ENCODE data around the gene DDX41. TPM values are rescaled to one million over a fixed set of nuclear protein-coding genes. Genes with fewer than 3 reads are reported as not detected.

The DDX41 gene
- total RNA-seq, 1 experiment from 2014 or later = 318 TPM

GRCh38 chr5:177542816-177543465, 26.2 kb upstream of the DDX41 start:
- no peak overlapping the region for H2AFZ ChIP-seq (ENCODE audit: low read length)
- H3K79me2 ChIP-seq (ENCODE audit: low read length) = peaks cover 64% of the 10 kb centered on the region
- ATAC-seq = no peak
- ChIA-PET POLR2A (ENCODE audit: unreplicated experiment) (no interaction called here), CTCF (no interaction called here)
- no peak for DNase-seq
- H3F3A ChIP-seq (ENCODE audit: low read length, unreplicated experiment) = peaks cover 20% of the 10 kb centered on the region
- peaks cover 13% of the 10 kb centered on the region; the same call in 1 of the 2 replicates for H3K36me3 ChIP-seq (ENCODE audit: low read depth, low read length)
- peaks cover 25% of the 10 kb centered on the region for H3K4me1 ChIP-seq (ENCODE audit: insufficient read depth, low read length)
- H3K4me2 ChIP-seq (ENCODE audit: low read length) = no peak overlapping the region
- H3K9ac ChIP-seq (ENCODE audit: low read length) = no peak overlapping the region
- no TSS peak for BruUV-seq (replicated peaks)
- H3K9me2 ChIP-seq (replicated peaks; ENCODE audit: low read length) = no peaks in the 10 kb centered on the region
- no peak overlapping the region for H3K4me3 ChIP-seq (ENCODE audit: low read length)
- no peak overlapping the region for H3K27ac ChIP-seq (ENCODE audit: low read length)
- intact Hi-C loops (cut with micrococcal nuclease) = no loop called here
- peaks cover 16% of the 10 kb centered on the region for H4K20me1 ChIP-seq (ENCODE audit: low read length)
- H3K27me3 ChIP-seq (ENCODE audit: low read length) = no peaks in the 10 kb centered on the region
- no peaks in the 10 kb centered on the region for H3K9me3 ChIP-seq (ENCODE audit: low read length)
- TF ChIP-seq CTCF (conservative IDR thresholded peaks at IDR 0.05; ENCODE audit: low read depth, low read length) (no peak), EZH2phosphoT487 (IDR thresholded peaks at IDR 0.05; ENCODE audit: borderline replicate concordance, low read length) (no peak), EZH2 (IDR thresholded peaks at IDR 0.05; ENCODE audit: low read length, unreplicated experiment) (no peak)

- BruUV-seq (replicated peaks) = no TSS peak
- intact Hi-C loops (cut with micrococcal nuclease) = no loop called here
- Histone ChIP-seq H3K79me2 (ENCODE audit: low read length) (peaks cover 53% of the 10 kb centered on the region), H4K20me1 (ENCODE audit: low read length) (peaks cover 5% of the 10 kb centered on the region; the same call in 1 of the 2 replicates), H3K36me3 (ENCODE audit: low read depth, low read length) (peaks cover 26% of the 10 kb centered on the region), H3K9ac (ENCODE audit: low read length) (no peak overlapping the region), H3K4me2 (ENCODE audit: low read length) (no peak overlapping the region), H3K9me2 (replicated peaks; ENCODE audit: low read length) (no peaks in the 10 kb centered on the region), H3K4me3 (ENCODE audit: low read length) (no peak overlapping the region), H3K9me3 (ENCODE audit: low read length) (no peaks in the 10 kb centered on the region), H3K4me1 (ENCODE audit: insufficient read depth, low read length) (peaks cover 13% of the 10 kb centered on the region), H3K27me3 (ENCODE audit: low read length) (no peaks in the 10 kb centered on the region), H2AFZ (ENCODE audit: low read length) (no peak overlapping the region), H3K27ac (ENCODE audit: low read length) (no peak overlapping the region), H3F3A (ENCODE audit: low read length, unreplicated experiment) (peaks cover 5% of the 10 kb centered on the region)
- ChIA-PET POLR2A (ENCODE audit: unreplicated experiment) (no interaction called here), CTCF (no interaction called here)
- TF ChIP-seq EZH2 (IDR thresholded peaks at IDR 0.05; ENCODE audit: low read length, unreplicated experiment) (no peak), EZH2phosphoT487 (IDR thresholded peaks at IDR 0.05; ENCODE audit: borderline replicate concordance, low read length) (no peak), CTCF (conservative IDR thresholded peaks at IDR 0.05; ENCODE audit: low read depth, low read length) (no peak)
- DNase-seq (no peak), ATAC-seq (no peak)
Measured at GRCh38 chr5:177540438-177540837, 23.7 kb upstream of the DDX41 start.

GRCh38 chr5:177539411-177539810, 22.6 kb upstream of the DDX41 start:
- Histone ChIP-seq H3K9me3 (ENCODE audit: low read length) (no peaks in the 10 kb centered on the region), H3K9me2 (replicated peaks; ENCODE audit: low read length) (no peaks in the 10 kb centered on the region), H3K27me3 (ENCODE audit: low read length) (no peaks in the 10 kb centered on the region), H3K27ac (ENCODE audit: low read length) (no peak overlapping the region), H3K9ac (ENCODE audit: low read length) (no peak overlapping the region), H3F3A (ENCODE audit: low read length, unreplicated experiment) (peaks cover 4% of the 10 kb centered on the region), H2AFZ (ENCODE audit: low read length) (no peak overlapping the region), H4K20me1 (ENCODE audit: low read length) (0 out of 2 replicates have a peak, but pooled peaks cover 3% of the 10 kb centered on the region), H3K4me2 (ENCODE audit: low read length) (no peak overlapping the region), H3K4me1 (ENCODE audit: insufficient read depth, low read length) (peaks cover 12% of the 10 kb centered on the region), H3K36me3 (ENCODE audit: low read depth, low read length) (peaks cover 30% of the 10 kb centered on the region), H3K4me3 (ENCODE audit: low read length) (no peak overlapping the region), H3K79me2 (ENCODE audit: low read length) (peaks cover 43% of the 10 kb centered on the region)
- no TSS peak for BruUV-seq (replicated peaks)
- ChIA-PET CTCF (no interaction called here), POLR2A (ENCODE audit: unreplicated experiment) (no interaction called here)
- intact Hi-C loops (cut with micrococcal nuclease) = no loop called here
- ATAC-seq (no peak), DNase-seq (no peak)
- TF ChIP-seq EZH2phosphoT487 (IDR thresholded peaks at IDR 0.05; ENCODE audit: borderline replicate concordance, low read length) (no peak), CTCF (conservative IDR thresholded peaks at IDR 0.05; ENCODE audit: low read depth, low read length) (no peak), EZH2 (IDR thresholded peaks at IDR 0.05; ENCODE audit: low read length, unreplicated experiment) (no peak)
